GM12865 (cell line): ENCODE data around the gene CYP1A1.
"Not testable (repeated sequence)": the region's sequence is repeated elsewhere in the genome, so short reads cannot be mapped to it uniquely, and the experiment has no call there.

Experiments
- DNase-seq: peaks from one replicate; pipeline ENCODE4 v3.0.0; 2010; ENCODE audit warnings: low read depth
- H3K4me3 ChIP-seq: 2 replicates; pipeline ENCODE4 v1.5.1; 2011; ENCODE audit warnings: mild to moderate bottlenecking, low read depth, low read length, control low read depth
- CTCF ChIP-seq: IDR thresholded peaks from 2 replicates; pipeline ENCODE4 v1.5.1; 2011; ENCODE audit warnings: low read length, control low read depth, low read depth, inconsistent platforms; ENCODE audit not compliant: insufficient read depth; ENCODE audit errors: missing control alignments

Gene CYP1A1

GRCh38 chr15:74735305-74735704 is 10.0 kb upstream of the CYP1A1 start:
- no peak overlapping the region for H3K4me3 ChIP-seq
- DNase-seq = no peak
- no peak for TF ChIP-seq CTCF

GRCh38 chr15:74733269-74733668 is 7.9 kb upstream of the CYP1A1 start:
- no peak for TF ChIP-seq CTCF
- no peak overlapping the region for H3K4me3 ChIP-seq
- no peak for DNase-seq

- no peak for TF ChIP-seq CTCF
- H3K4me3 ChIP-seq = no peak overlapping the region
- no peak for DNase-seq
Observed at GRCh38 chr15:74732846-74733245, 7.5 kb upstream of the CYP1A1 start.

GRCh38 chr15:74730619-74731316 is 5.4 kb upstream of the CYP1A1 start:
- TF ChIP-seq CTCF = no peak
- H3K4me3 ChIP-seq = no peak overlapping the region
- DNase-seq = no peak

GRCh38 chr15:74729372-74729771 is 4.0 kb upstream of the CYP1A1 start:
- not testable (repeated sequence) for DNase-seq, H3K4me3 ChIP-seq

- not testable (repeated sequence) for DNase-seq, H3K4me3 ChIP-seq
Observed at GRCh38 chr15:74728699-74729098, 3.4 kb upstream of the CYP1A1 start.

- no peak for TF ChIP-seq CTCF
Observed at GRCh38 chr15:74727727-74728126, 2.4 kb upstream of the CYP1A1 start.

GRCh38 chr15:74726774-74727164 is 1.4 kb upstream of the CYP1A1 start:
- no peak for TF ChIP-seq CTCF
- DNase-seq = no peak
- no peak overlapping the region for H3K4me3 ChIP-seq

More at GRCh38 chr15:74727727-74728126, 2.4 kb upstream of the CYP1A1 start:
- H3K4me3 ChIP-seq = no peak overlapping the region
- DNase-seq = no peak
